Activated CD8-positive, alpha-beta T cell treated with anti-CD3 and anti-CD28 coated beads for 36 hours (primary cell): Measurements from ENCODE around the gene FBN3. TPM values are rescaled to one million over a fixed set of nuclear protein-coding genes. Genes with fewer than 3 reads are reported as not detected.

ENCODE experiments used
- ATAC-seq: fragments of 200-7000 bp; cut with Tn5 transposase; one replicate; pipeline ENCODE4 v1.10.0; 2021; ENCODE audit warnings: mild to moderate bottlenecking, moderate library complexity
- CTCF ChIA-PET: fragments of 350-600 bp; sonication (Branson Sonifier 250); formaldehyde crosslinking; loops from one replicate; lab custom pipeline; 2021; ENCODE audit warnings: antibody characterized with exemption; lab: Charles Lee
- POLR2A ChIA-PET: fragments of 350-600 bp; sonication (Branson Sonifier 250); formaldehyde crosslinking; loops from one replicate; lab custom pipeline; 2021; ENCODE audit warnings: antibody characterized with exemption; lab: Charles Lee
- DNase-seq: peaks from one replicate; pipeline ENCODE4 v3.0.0-alpha.2; 2020
- H3K27ac Mint-ChIP-seq: one replicate; pipeline ENCODE4 v1.8.0; 2021; ENCODE audit warnings: mild to moderate bottlenecking, mixed read lengths
- H3K27me3 Mint-ChIP-seq: one replicate; pipeline ENCODE4 v1.8.0; 2021; ENCODE audit warnings: mixed read lengths
- H3K36me3 Mint-ChIP-seq: one replicate; pipeline ENCODE4 v1.8.0; 2021; ENCODE audit warnings: low read depth, mixed read lengths
- H3K4me1 Mint-ChIP-seq: one replicate; pipeline ENCODE4 v1.8.0; 2021; ENCODE audit warnings: low read depth, mixed read lengths
- H3K4me3 Mint-ChIP-seq: one replicate; pipeline ENCODE4 v1.8.0; 2021; ENCODE audit warnings: mild to moderate bottlenecking, moderate library complexity, mixed read lengths
- H3K9me3 Mint-ChIP-seq: one replicate; pipeline ENCODE4 v1.8.0; 2021; ENCODE audit warnings: mixed read lengths
- intact Hi-C: fragments of 100-400 bp; cut with micrococcal nuclease; formaldehyde crosslinking; loops from one replicate; pipeline ENCODE4 v1.10.0; 2022
- total RNA-seq, 2 experiments: library from RNA; stranded (reverse); gene quantifications; one replicate each; pipeline ENCODE4 v1.2.3, GENCODE V29; 2021
- TF ChIP-seq, protein P1 (sequence below): fragments of 200-600 bp; IDR thresholded peaks from one replicate; pipeline ENCODE4 v1.8.0; 2022; ENCODE audit warnings: antibody characterized with exemption, mild to moderate bottlenecking

Gene FBN3
- total RNA-seq, 2 experiments from 2014 or later, result 0.02 TPM; not detected in 1

DNA sequence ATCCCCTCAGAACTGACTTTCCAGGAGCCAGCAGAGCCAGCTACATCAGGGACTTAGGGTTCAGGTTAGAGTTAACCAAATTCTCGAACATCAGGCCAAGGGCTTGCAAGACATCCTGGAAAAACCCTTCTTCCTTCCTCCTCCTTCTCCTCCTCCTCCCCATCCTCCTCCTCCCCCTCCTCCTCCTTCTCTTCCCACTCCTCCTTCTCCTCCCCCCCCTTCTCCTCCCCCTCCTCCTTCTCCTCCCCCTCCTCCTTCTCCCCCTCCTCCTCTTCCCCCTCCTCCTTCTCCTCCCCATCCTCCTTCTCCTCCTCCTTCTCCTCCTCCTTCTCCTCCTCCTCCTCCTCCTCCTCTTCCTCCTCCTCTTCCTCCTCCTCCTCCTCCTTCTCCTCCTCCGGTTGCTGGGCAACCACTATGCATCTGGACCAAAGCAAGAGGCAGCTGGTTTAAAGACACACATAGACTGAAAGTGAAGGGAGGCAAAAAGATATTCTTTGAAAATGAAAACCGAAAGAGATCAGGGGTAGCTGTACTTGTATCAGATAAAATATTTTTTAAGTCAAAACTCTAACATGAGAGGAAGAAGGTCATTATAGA, 102.7 kb downstream of the FBN3 start:
- Mint-ChIP-seq H3K9me3 (no peaks in the 10 kb centered on the region), H3K4me1 (peaks cover 9% of the 10 kb centered on the region), H3K4me3 (no peak overlapping the region), H3K36me3 (no peaks in the 10 kb centered on the region), H3K27ac (no peak overlapping the region), H3K27me3 (peaks cover 3% of the 10 kb centered on the region)
- DNase-seq (no peak), ATAC-seq (no peak)
- intact Hi-C loops, result no loop called here
- ChIA-PET POLR2A (interaction anchor here (0.8 kb wide), 1 partner anchor 16 kb away, joined by 3 read pairs; no protein-coding TSS in a partner anchor), CTCF (interaction anchor here (1.0 kb wide), 1 partner anchor 22 kb away, joined by 5 read pairs; no protein-coding TSS in a partner anchor)
- TF ChIP-seq, protein P1, sequence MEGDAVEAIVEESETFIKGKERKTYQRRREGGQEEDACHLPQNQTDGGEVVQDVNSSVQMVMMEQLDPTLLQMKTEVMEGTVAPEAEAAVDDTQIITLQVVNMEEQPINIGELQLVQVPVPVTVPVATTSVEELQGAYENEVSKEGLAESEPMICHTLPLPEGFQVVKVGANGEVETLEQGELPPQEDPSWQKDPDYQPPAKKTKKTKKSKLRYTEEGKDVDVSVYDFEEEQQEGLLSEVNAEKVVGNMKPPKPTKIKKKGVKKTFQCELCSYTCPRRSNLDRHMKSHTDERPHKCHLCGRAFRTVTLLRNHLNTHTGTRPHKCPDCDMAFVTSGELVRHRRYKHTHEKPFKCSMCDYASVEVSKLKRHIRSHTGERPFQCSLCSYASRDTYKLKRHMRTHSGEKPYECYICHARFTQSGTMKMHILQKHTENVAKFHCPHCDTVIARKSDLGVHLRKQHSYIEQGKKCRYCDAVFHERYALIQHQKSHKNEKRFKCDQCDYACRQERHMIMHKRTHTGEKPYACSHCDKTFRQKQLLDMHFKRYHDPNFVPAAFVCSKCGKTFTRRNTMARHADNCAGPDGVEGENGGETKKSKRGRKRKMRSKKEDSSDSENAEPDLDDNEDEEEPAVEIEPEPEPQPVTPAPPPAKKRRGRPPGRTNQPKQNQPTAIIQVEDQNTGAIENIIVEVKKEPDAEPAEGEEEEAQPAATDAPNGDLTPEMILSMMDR, result no peak

DNA sequence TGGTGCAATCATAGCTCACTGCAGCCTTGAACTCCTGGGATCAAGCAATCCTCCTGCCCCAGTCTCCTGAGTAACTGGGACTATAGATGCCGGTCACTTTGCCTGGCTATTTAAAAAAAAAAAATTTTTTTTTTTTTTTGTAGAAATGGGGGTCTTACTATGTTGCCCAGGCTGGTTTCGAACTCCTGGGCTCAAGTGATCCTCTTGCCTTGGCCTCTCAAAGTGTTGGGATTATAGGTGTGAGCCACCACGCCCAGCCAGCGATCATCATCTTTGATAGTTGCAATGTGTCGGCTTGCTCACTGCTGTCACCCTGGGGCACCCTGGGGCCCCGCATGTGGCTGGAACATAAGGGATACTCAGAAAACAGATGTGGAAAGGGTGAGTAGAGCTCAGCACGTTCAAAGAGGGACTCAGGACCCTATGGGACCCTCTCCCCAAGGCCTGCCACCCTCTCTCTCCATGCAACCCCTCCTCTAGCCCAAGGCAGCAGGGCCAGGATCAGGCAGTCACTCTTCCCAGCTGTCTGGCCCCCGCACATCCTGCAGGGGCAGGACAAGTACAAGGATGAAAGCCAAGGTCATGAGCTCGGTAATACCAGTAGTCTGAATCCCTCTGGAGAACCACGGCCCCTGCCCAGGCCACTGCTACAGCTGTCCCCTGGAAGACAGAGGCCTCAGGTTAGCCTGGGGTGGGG, 103.4 kb downstream of the FBN3 start:
- TF ChIP-seq, protein P1, result no peak
- no peaks in the 10 kb centered on the region for H3K9me3 Mint-ChIP-seq
- POLR2A ChIA-PET, result interaction anchor here (0.8 kb wide), 1 partner anchor 15 kb away, joined by 3 read pairs; no protein-coding TSS in a partner anchor
- ATAC-seq (no peak), DNase-seq (no peak)
- H3K27ac Mint-ChIP-seq, result no peak overlapping the region
- H3K4me3 Mint-ChIP-seq, result no peak overlapping the region
- no peaks in the 10 kb centered on the region for H3K36me3 Mint-ChIP-seq
- peaks cover 7% of the 10 kb centered on the region for H3K4me1 Mint-ChIP-seq
- intact Hi-C loops, result no loop called here
- CTCF ChIA-PET, result interaction anchor here (1.0 kb wide), 1 partner anchor 23 kb away, joined by 5 read pairs; no protein-coding TSS in a partner anchor
- H3K27me3 Mint-ChIP-seq, result peaks cover 3% of the 10 kb centered on the region

DNA sequence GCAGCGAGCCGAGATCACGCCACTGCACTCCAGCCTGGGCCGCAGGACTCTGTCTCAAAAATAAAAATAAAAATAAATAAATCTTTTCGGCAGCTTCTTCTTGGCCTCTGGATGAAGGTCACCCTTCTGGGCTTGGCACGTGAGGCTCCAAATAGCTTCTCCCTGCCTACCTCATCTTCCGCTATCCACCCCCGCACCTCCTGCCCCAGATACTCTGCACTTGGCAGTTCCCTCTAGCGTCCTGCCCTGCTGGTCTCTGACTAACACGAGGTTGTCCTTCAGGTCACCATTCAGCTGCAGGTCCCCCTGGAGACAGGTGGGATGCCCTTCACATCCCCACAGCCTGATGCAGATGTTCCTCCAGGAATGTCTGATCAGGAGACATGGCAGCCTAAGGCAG, 105.4 kb downstream of the FBN3 start:
- ChIA-PET POLR2A (no interaction called here), CTCF (interaction anchor here (1.0 kb wide), 1 partner anchor 155 kb away, joined by 3 read pairs; no protein-coding TSS in a partner anchor)
- Mint-ChIP-seq H3K27ac (no peak overlapping the region), H3K4me3 (no peak overlapping the region), H3K9me3 (no peaks in the 10 kb centered on the region), H3K4me1 (peaks cover 3% of the 10 kb centered on the region), H3K36me3 (no peaks in the 10 kb centered on the region), H3K27me3 (peaks cover 3% of the 10 kb centered on the region)
- intact Hi-C loops, result no loop called here
- TF ChIP-seq, protein P1, result no peak
- ATAC-seq (no peak), DNase-seq (no peak)

DNA sequence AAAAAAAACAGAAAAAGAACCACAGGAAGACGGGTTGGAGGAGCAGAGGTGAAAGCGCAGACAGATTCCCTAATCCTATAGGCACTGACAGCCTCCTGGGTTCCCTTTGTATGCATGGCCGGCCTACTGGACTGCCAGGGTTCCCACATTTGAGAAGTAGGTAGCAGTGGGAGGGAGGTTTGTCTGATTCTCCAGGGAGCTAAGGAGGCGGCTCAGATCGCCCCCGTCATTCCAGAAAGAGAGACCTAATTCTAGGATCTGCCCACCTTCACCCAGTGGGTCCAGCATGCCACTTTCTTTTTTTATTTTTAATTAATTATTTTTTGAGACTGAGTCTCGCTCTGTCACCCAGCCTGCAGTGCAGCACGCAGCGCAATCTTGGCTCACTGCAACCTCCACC, 106.5 kb downstream of the FBN3 start:
- intact Hi-C loops, result no loop called here
- H3K36me3 Mint-ChIP-seq, result no peaks in the 10 kb centered on the region
- no peak overlapping the region for H3K27ac Mint-ChIP-seq
- CTCF ChIA-PET, result no interaction called here
- no peak for DNase-seq
- no peak for ATAC-seq
- POLR2A ChIA-PET, result interaction anchor here (0.6 kb wide), 1 partner anchor 48 kb away, joined by 3 read pairs; no protein-coding TSS in a partner anchor
- H3K4me1 Mint-ChIP-seq, result peaks cover 3% of the 10 kb centered on the region
- peaks cover 3% of the 10 kb centered on the region for H3K27me3 Mint-ChIP-seq
- H3K4me3 Mint-ChIP-seq, result no peak overlapping the region
- TF ChIP-seq, protein P1, result no peak
- no peaks in the 10 kb centered on the region for H3K9me3 Mint-ChIP-seq

DNA sequence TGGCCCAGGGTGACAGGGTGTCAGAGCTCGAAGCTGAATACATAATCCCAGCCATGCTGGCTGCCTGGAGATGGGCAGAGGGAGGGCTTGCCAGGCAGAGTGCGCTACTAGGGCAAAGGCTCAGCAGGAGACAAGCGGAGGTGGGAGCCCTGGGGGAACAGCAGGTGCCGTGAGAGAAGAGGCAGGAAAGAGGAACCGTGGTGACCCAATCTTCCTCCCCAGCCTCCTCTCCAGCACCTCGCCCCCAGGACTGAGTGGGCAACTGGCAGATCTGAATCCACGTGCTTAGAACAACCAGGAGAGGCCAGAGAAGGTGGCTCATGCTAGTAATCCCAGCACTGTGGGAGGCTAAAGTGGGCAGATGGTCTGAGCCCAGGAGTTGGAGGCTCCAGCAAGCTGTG, 107.9 kb downstream of the FBN3 start:
- no peak for DNase-seq
- intact Hi-C loops, result no loop called here
- Mint-ChIP-seq H3K36me3 (no peaks in the 10 kb centered on the region), H3K27me3 (peaks cover 1% of the 10 kb centered on the region), H3K4me3 (no peak overlapping the region), H3K9me3 (no peaks in the 10 kb centered on the region), H3K4me1 (no peaks in the 10 kb centered on the region), H3K27ac (no peak overlapping the region)
- TF ChIP-seq, protein P1, result no peak
- ChIA-PET POLR2A (no interaction called here), CTCF (no interaction called here)
- no peak for ATAC-seq
